SK-N-SH (cell line): ENCODE measurements around the gene ACOX2.

Experiments used
- CHD2 ChIP-seq: fragments of 150-350 bp; IDR thresholded peaks from 2 replicates; pipeline ENCODE4 v1.6.1; 2018; ENCODE audit warnings: low read length; ENCODE audit not compliant: partially characterized antibody
- EP300 ChIP-seq, 2 experiments: IDR thresholded peaks; 2 replicates each; pipeline versions ENCODE4 v1.4.0 to v1.6.1; 2012; ENCODE audit warnings: borderline replicate concordance in 1 of 2, low read depth in 1 of 2, low read length in 1 of 2
- IRF3 ChIP-seq: fragments of 150-350 bp; IDR thresholded peaks from 2 replicates; pipeline ENCODE4 v1.6.1; 2016; ENCODE audit warnings: mild to moderate bottlenecking, low read depth, low read length
- MAX ChIP-seq: IDR thresholded peaks from 2 replicates; pipeline ENCODE4 v1.4.0; 2012; ENCODE audit warnings: low read depth
- NRF1 ChIP-seq: IDR thresholded peaks from 2 replicates; pipeline ENCODE4 v1.6.1; 2012; ENCODE audit warnings: low read depth, mild to moderate bottlenecking, low read length
- POLR2AphosphoS5 ChIP-seq: IDR thresholded peaks from 2 replicates; pipeline ENCODE4 v1.6.1; 2012; ENCODE audit warnings: low read depth, low read length
- RFX5 ChIP-seq: IDR thresholded peaks from 2 replicates; pipeline ENCODE4 v1.6.1; 2012; ENCODE audit warnings: mild to moderate bottlenecking, improper control_type of control experiment, low read length
- TEAD4 ChIP-seq: IDR thresholded peaks from 2 replicates; pipeline ENCODE4 v1.4.0; 2012; ENCODE audit warnings: mild to moderate bottlenecking, borderline replicate concordance; ENCODE audit not compliant: insufficient read depth
- YY1 ChIP-seq: IDR thresholded peaks from 2 replicates; pipeline ENCODE4 v1.4.0; 2012; ENCODE audit warnings: low read depth, mild to moderate bottlenecking
- TF ChIP-seq, protein P1 (sequence below): fragments of 200-600 bp; sonication (generic); IDR thresholded peaks from 2 replicates; pipeline ENCODE4 v1.6.1; 2017; ENCODE audit warnings: antibody characterized with exemption, mild to moderate bottlenecking, moderate library complexity

- TF ChIP-seq IRF3 (no peak), EP300 (IDR thresholded peaks at IDR 0.05; ENCODE audit: borderline replicate concordance in 1 of 2, low read depth in 1 of 2, low read length in 1 of 2) (no peak), RFX5 (no peak), YY1 (no peak), TEAD4 (no peak), CHD2 (no peak), MAX (no peak), NRF1 (no peak), POLR2AphosphoS5 (no peak)
- TF ChIP-seq, protein P1, sequence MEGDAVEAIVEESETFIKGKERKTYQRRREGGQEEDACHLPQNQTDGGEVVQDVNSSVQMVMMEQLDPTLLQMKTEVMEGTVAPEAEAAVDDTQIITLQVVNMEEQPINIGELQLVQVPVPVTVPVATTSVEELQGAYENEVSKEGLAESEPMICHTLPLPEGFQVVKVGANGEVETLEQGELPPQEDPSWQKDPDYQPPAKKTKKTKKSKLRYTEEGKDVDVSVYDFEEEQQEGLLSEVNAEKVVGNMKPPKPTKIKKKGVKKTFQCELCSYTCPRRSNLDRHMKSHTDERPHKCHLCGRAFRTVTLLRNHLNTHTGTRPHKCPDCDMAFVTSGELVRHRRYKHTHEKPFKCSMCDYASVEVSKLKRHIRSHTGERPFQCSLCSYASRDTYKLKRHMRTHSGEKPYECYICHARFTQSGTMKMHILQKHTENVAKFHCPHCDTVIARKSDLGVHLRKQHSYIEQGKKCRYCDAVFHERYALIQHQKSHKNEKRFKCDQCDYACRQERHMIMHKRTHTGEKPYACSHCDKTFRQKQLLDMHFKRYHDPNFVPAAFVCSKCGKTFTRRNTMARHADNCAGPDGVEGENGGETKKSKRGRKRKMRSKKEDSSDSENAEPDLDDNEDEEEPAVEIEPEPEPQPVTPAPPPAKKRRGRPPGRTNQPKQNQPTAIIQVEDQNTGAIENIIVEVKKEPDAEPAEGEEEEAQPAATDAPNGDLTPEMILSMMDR: no peak
These were observed 66.5 kb downstream of the ACOX2 start for GRCh38 chr3:58470363-58471024.
